GM12878 (cell line): ENCODE measurements around the gene NLGN3. TPM values are rescaled to one million over a fixed set of nuclear protein-coding genes. Genes with fewer than 3 reads are reported as not detected.

Source experiments
- ATAC-seq: fragments of 200-7000 bp; cut with Tn5 transposase; 3 replicates; pipeline ENCODE4 v1.9.1; 2020; ENCODE audit warnings: mild to moderate bottlenecking, moderate library complexity
- BruUV-seq: library from RNA; stranded (reverse); fragments of 400-500 nt; replicated peaks from 2 replicates; lab custom pipeline; 2021; lab: Mats Ljungman, UMichigan
- CTCF ChIA-PET: fragments of 300-600 bp; sonication (Branson Sonifier 250); formaldehyde crosslinking; extraction: SDS; loops from one replicate; lab custom pipeline; 2021; ENCODE audit warnings: inconsistent platforms; lab: Yijun Ruan, JAX
- POLR2A ChIA-PET: fragments of 350-600 bp; formaldehyde crosslinking; extraction: SDS; loops from one replicate; lab custom pipeline; 2021; ENCODE audit warnings: inconsistent platforms; lab: Charles Lee
- RAD21 ChIA-PET: fragments of 300-600 bp; sonication (Branson Sonifier 250); formaldehyde crosslinking; loops from one replicate; lab custom pipeline; 2023; ENCODE audit warnings: antibody characterized with exemption; ENCODE audit not compliant: unreplicated experiment; lab: Charles Lee
- SMC1A ChIA-PET: fragments of 300-600 bp; sonication (Branson Sonifier 250); formaldehyde crosslinking; loops from one replicate; lab custom pipeline; 2023; ENCODE audit not compliant: unreplicated experiment, uncharacterized antibody; lab: Charles Lee
- DNase-seq: peaks from one replicate; pipeline ENCODE4 v3.0.0-alpha.2; 2011; ENCODE audit warnings: low read depth, low spot score
- FAIRE-seq: peaks from 3 replicates; lab custom pipeline; 2011; peaks lifted over from hg19 to GRCh38; lab: Jason Lieb, UNC
- H2AFZ ChIP-seq: 2 replicates; pipeline ENCODE4 v1.6.0; 2011; ENCODE audit warnings: low read depth, low read length, control low read depth; ENCODE audit not compliant: control insufficient read depth
- H3K27ac ChIP-seq: 2 replicates; pipeline ENCODE4 v1.5.1; 2011; ENCODE audit warnings: control low read depth; ENCODE audit not compliant: control insufficient read depth, insufficient read depth
- H3K27me3 ChIP-seq, 2 experiments: replicated peaks in 1 of 2; 2 replicates each; pipeline versions ENCODE4 v1.6.0 to v1.6.1; 2011; ENCODE audit warnings: low read length in 1 of 2; ENCODE audit not compliant: control insufficient read depth in 2 of 2, insufficient read depth in 2 of 2
- H3K36me3 ChIP-seq, 2 experiments: 2 replicates each; pipeline ENCODE4 v1.5.1; 2011; ENCODE audit warnings: low read length in 1 of 2; ENCODE audit not compliant: control insufficient read depth in 2 of 2, insufficient read depth in 2 of 2
- H3K4me1 ChIP-seq: 2 replicates; pipeline ENCODE4 v1.6.1; 2011; ENCODE audit warnings: mild to moderate bottlenecking, low read length, moderate library complexity, mixed read lengths; ENCODE audit not compliant: control insufficient read depth, insufficient read depth
- H3K4me2 ChIP-seq: 2 replicates; pipeline ENCODE4 v1.6.0; 2011; ENCODE audit warnings: control low read depth; ENCODE audit not compliant: control insufficient read depth, insufficient read depth
- H3K4me3 ChIP-seq: fragments of 200-600 bp; sonication (generic); 2 replicates; pipeline ENCODE4 v1.5.1; 2016
- H3K79me2 ChIP-seq: 2 replicates; pipeline ENCODE4 v1.6.0; 2011; ENCODE audit warnings: low read length; ENCODE audit not compliant: control insufficient read depth, insufficient read depth
- H3K9ac ChIP-seq: 2 replicates; pipeline ENCODE4 v1.8.0; 2011; ENCODE audit warnings: low read length, control low read depth, mixed read lengths; ENCODE audit not compliant: control insufficient read depth, insufficient read depth
- H3K9me3 ChIP-seq: replicated peaks from 3 replicates; pipeline ENCODE4 v1.5.1; 2011; ENCODE audit warnings: mild to moderate bottlenecking, low read length; ENCODE audit not compliant: control insufficient read depth, insufficient read depth
- H4K20me1 ChIP-seq: 2 replicates; pipeline ENCODE4 v1.6.0; 2011; ENCODE audit not compliant: control insufficient read depth, insufficient read depth
- CTCF ChIP-seq, 3 experiments: IDR thresholded peaks in 2 of 3; conservative IDR thresholded peaks in 1 of 3; 2 replicates each; pipeline ENCODE4 v1.5.1; 2011; ENCODE audit warnings: low read depth in 3 of 3, low read length in 3 of 3, mild to moderate bottlenecking in 3 of 3, control low read depth in 2 of 3, moderate library complexity in 2 of 3, inconsistent platforms in 1 of 3, mixed read lengths in 1 of 3; ENCODE audit not compliant: control insufficient read depth in 2 of 3, insufficient read depth in 1 of 3; ENCODE audit errors: extremely low read depth in 1 of 3
- PKNOX1 ChIP-seq: fragments of 450-650 bp; IDR thresholded peaks from 2 replicates; pipeline ENCODE4 v1.6.1; 2016; ENCODE audit warnings: mild to moderate bottlenecking
- POLR2A ChIP-seq: IDR thresholded peaks from 2 replicates; pipeline ENCODE4 v1.6.1; 2011; ENCODE audit warnings: low read depth, mild to moderate bottlenecking, low read length
- RAD21 ChIP-seq: IDR thresholded peaks from 2 replicates; pipeline ENCODE4 v1.6.1; 2011; ENCODE audit warnings: mild to moderate bottlenecking, low read depth, low read length, moderate library complexity; ENCODE audit not compliant: insufficient read depth
- WGBS: methylation state at CpG from one replicate; pipeline ENCODE4 v1.1.6; 2016; ENCODE audit warnings: low lambda C conversion rate; ENCODE audit not compliant: insufficient replicate concordance, insufficient coverage; ENCODE audit errors: missing lambda C conversion rate; 5-methylcytosine and 5-hydroxymethylcytosine counted together
- in situ Hi-C: fragments of 300-500 bp; cut with MboI; formaldehyde crosslinking; loops from 9 replicates; pipeline ENCODE4 v1.14.3; 2018; ENCODE audit warnings: mixed read lengths
- intact Hi-C: fragments of 100-400 bp; cut with micrococcal nuclease; formaldehyde crosslinking; loops from one replicate; pipeline ENCODE4 v1.14.2; 2022; ENCODE audit not compliant: unreplicated experiment
- polyA plus RNA-seq, 11 experiments: library from polyadenylated mRNA; depleted of rRNA in 4 of 11; unstranded in 6 of 11; stranded (reverse) in 5 of 11; fragments of >200 nt; fragmentation: Nextera tagmentation in 4 of 11; fragmentation: Illumina TruSeq in 1 of 11; extraction: Ambion mirVana in 4 of 11; extraction: Trizol in 1 of 11; gene quantifications; 1 replicate in 1 of 11; 2 replicates in 10 of 11; pipeline versions ENCODE4 v1.2.1 to v1.2.3, GENCODE V29; 2011 to 2016; ENCODE audit warnings: inconsistent platforms in 2 of 11, missing spikeins in 2 of 11, low read depth in 1 of 11
- total RNA-seq, 4 experiments: library from RNA; depleted of rRNA in 3 of 4; stranded (reverse); fragments of >200 nt in 3 of 4; fragmentation: Illumina TruSeq in 1 of 4; extraction: Trizol in 1 of 4; gene quantifications; 2 replicates each; pipeline versions ENCODE4 v1.2.1 to v1.2.3, GENCODE V29; 2013 to 2021

The NLGN3 gene
- total and polyA plus RNA-seq, 10 of the 15 experiments (the other 5 are each of a cell fraction or from before 2014, with no cell fraction given), result 0.07 to 0.73 (median 0.28) TPM

- 67% methylated on average over 31 of the region's 31 CpGs for WGBS
- RAD21 ChIA-PET, result interaction anchor here (0.6 to 3.3 kb wide), 6 partner anchors 11 to 79 kb away, joined by 3 to 29 read pairs (median 12); partner anchors contain the start of genes IL2RG, MED12 and NLGN3
- peaks cover 3% of the 10 kb centered on the region; the same call in 1 of the 2 replicates for H3K4me1 ChIP-seq
- POLR2A ChIA-PET, result interaction anchor here (5.1 to 5.8 kb wide), 2 partner anchors 11 to 17 kb away, joined by 34 to 60 read pairs; partner anchors contain the start of genes IL2RG and MED12
- ATAC-seq (no peak), FAIRE-seq (no peak), DNase-seq (no peak)
- SMC1A ChIA-PET, result interaction anchor here (2.1 to 6.2 kb wide), 6 partner anchors 11 to 82 kb away, joined by 7 to 46 read pairs (median 16); partner anchors contain the start of genes IL2RG and MED12
- 0 out of 2 replicates have a peak, but pooled peaks have one; percentile 5 for TF ChIP-seq RAD21
- TF ChIP-seq CTCF (IDR thresholded peaks at IDR 0.05 in 2 of 3, conservative IDR thresholded peaks at IDR 0.05 in 1 of 3; ENCODE audit: control insufficient read depth in 2 of 3, extremely low read depth in 1 of 3, insufficient read depth in 1 of 3, low read depth in 3 of 3, low read length in 3 of 3), result 0 out of 6 replicates have a peak, but pooled peaks of 2 of the 3 experiments have one; percentile 3 to 4
- TF ChIP-seq PKNOX1, result no peak
- TF ChIP-seq POLR2A, result peak; percentile 31; the same call in 1 of the 2 replicates
- H3K79me2 ChIP-seq, result no peaks in the 10 kb centered on the region
- no peaks in the 10 kb centered on the region; the same call in 2 of the 3 replicates for H3K9me3 ChIP-seq
- in situ Hi-C loops (no loop called here), intact Hi-C loops (no loop called here)
- H2AFZ ChIP-seq, result no peak overlapping the region
- H3K9ac ChIP-seq, result no peak overlapping the region
- H3K27me3 ChIP-seq, result no peaks in the 10 kb centered on the region
- no peak overlapping the region for H3K4me3 ChIP-seq
- H3K36me3 ChIP-seq, result no peaks in the 10 kb centered on the region
- CTCF ChIA-PET, result interaction anchor here (0.5 to 5.2 kb wide), 6 partner anchors 11 to 563 kb away, joined by 3 to 82 read pairs (median 24); partner anchors contain the start of genes IL2RG and MED12
- no peak overlapping the region for H3K4me2 ChIP-seq
- no TSS peak for BruUV-seq
- no peaks in the 10 kb centered on the region for H4K20me1 ChIP-seq
- H3K27ac ChIP-seq, result no peak overlapping the region
Measured at GRCh38 chrX:71100581-71101505, 43.8 kb upstream of the NLGN3 start.
